ENCODE measurements around the gene SYT1.

The SYT1 gene

GRCh38 chr12:78938341-78939084, 73.9 kb downstream of the SYT1 start:
- peak; percentile 53 for DNase-seq (ENCODE audit: low read depth)
- no peak overlapping the region for H3K4me3 ChIP-seq (ENCODE audit: low read depth, low read length)
- no peak for TF ChIP-seq CTCF (IDR thresholded peaks at IDR 0.05; ENCODE audit: control insufficient read depth, extremely low read depth, insufficient read depth)

- DNase-seq (ENCODE audit: low read depth) = no peak
- TF ChIP-seq CTCF (IDR thresholded peaks at IDR 0.05; ENCODE audit: control insufficient read depth, extremely low read depth, insufficient read depth) = no peak
- H3K4me3 ChIP-seq (ENCODE audit: low read depth, low read length) = no peak overlapping the region
Measured at GRCh38 chr12:78949532-78949931, 85.0 kb downstream of the SYT1 start.

- no peak for TF ChIP-seq CTCF (IDR thresholded peaks at IDR 0.05; ENCODE audit: control insufficient read depth, extremely low read depth, insufficient read depth)
- no peak overlapping the region for H3K4me3 ChIP-seq (ENCODE audit: low read depth, low read length)
- no peak for DNase-seq (ENCODE audit: low read depth)
Measured at GRCh38 chr12:78951803-78952551, 87.4 kb downstream of the SYT1 start.

- DNase-seq (ENCODE audit: low read depth) = no peak
- H3K4me3 ChIP-seq (ENCODE audit: low read depth, low read length) = no peak overlapping the region
- TF ChIP-seq CTCF (IDR thresholded peaks at IDR 0.05; ENCODE audit: control insufficient read depth, extremely low read depth, insufficient read depth) = no peak
Measured at GRCh38 chr12:78952552-78952929, 88.0 kb downstream of the SYT1 start.

- no peak for DNase-seq (ENCODE audit: low read depth)
- no peak overlapping the region for H3K4me3 ChIP-seq (ENCODE audit: low read depth, low read length)
- no peak for TF ChIP-seq CTCF (IDR thresholded peaks at IDR 0.05; ENCODE audit: control insufficient read depth, extremely low read depth, insufficient read depth)
Measured at GRCh38 chr12:78958941-78959340, 94.4 kb downstream of the SYT1 start.

GRCh38 chr12:78959556-78959955, 95.0 kb downstream of the SYT1 start:
- no peak for DNase-seq (ENCODE audit: low read depth)
- H3K4me3 ChIP-seq (ENCODE audit: low read depth, low read length) = no peak overlapping the region
- no peak for TF ChIP-seq CTCF (IDR thresholded peaks at IDR 0.05; ENCODE audit: control insufficient read depth, extremely low read depth, insufficient read depth)
